ENCODE results near the gene TNFSF11.
"Not testable (repeated sequence)": the region's sequence is repeated elsewhere in the genome, so short reads cannot be mapped to it uniquely, and the experiment has no call there.

The TNFSF11 gene

DNA sequence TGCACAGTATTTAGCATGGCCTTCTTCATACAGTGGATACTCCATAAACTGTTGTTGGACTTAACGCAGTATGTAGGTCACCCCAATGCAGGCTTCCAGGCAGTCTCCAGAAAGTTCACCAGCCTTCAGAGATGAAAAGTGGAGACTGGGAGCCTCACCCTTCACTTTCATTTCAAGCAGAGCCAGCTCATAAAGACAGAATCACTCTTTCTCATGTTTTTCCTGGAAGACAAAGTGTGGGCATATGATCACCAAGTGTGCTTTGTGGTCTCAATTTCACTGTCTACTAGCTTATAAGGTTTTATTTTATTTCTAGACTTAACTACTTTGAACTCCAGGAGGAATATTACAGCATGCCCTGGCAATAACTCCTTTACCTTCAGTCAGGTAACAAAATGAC is 26.3 kb upstream of the TNFSF11 start:
- TF ChIP-seq, protein P1, sequence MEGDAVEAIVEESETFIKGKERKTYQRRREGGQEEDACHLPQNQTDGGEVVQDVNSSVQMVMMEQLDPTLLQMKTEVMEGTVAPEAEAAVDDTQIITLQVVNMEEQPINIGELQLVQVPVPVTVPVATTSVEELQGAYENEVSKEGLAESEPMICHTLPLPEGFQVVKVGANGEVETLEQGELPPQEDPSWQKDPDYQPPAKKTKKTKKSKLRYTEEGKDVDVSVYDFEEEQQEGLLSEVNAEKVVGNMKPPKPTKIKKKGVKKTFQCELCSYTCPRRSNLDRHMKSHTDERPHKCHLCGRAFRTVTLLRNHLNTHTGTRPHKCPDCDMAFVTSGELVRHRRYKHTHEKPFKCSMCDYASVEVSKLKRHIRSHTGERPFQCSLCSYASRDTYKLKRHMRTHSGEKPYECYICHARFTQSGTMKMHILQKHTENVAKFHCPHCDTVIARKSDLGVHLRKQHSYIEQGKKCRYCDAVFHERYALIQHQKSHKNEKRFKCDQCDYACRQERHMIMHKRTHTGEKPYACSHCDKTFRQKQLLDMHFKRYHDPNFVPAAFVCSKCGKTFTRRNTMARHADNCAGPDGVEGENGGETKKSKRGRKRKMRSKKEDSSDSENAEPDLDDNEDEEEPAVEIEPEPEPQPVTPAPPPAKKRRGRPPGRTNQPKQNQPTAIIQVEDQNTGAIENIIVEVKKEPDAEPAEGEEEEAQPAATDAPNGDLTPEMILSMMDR (IDR thresholded peaks at IDR 0.05; ENCODE audit: low read depth, low read length, missing control alignments), result no peak
- DNase-seq (ENCODE audit: extremely low read depth, low read depth), result no peak

DNA sequence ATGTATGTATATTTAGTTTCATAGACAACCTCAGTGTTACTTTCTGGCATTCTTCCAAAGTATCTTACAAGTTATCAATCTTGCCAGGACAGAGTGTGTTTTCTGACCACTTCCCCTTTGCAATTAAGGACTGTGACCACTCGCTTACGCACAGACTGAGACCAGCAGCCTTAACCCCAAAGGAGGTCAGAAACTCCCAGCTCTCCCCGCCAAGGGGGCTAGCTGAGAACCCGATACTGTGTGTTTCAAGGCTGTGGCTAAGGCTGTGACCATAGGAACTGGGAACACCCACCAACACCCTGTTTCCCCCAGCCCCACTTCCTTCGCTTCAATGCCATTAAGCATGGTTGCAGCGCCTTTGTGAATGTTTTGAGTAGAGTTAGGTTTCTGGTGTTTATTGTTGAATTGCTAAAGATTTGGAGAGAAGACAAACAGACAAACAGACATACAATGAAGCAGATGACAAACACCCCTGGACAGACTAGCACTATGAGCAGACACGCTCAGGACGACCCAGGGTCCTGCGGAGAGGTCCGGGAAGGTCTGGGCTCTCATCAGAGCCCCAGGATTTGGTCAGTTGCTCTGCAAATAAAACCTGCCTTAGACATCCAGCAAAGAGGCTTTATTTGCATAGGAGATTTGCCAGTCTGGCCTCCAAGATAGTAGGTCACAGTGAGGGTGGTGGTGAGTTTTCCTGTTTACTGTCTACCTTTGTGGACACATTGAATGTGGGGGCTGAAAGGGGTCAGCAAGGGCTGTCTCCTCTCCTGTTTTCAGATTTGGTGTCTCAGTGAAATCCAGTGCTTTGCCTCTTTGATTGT is 25.0 kb upstream of the TNFSF11 start:
- TF ChIP-seq, protein P1 (IDR thresholded peaks at IDR 0.05; ENCODE audit: low read depth, low read length, missing control alignments), result no peak
- no peak for DNase-seq (ENCODE audit: extremely low read depth, low read depth)
- no peak overlapping the region for H3K4me3 ChIP-seq (replicated peaks; ENCODE audit: low read depth, low read length)

More for the DNA sequence above, 26.3 kb upstream of the TNFSF11 start:
- no peak overlapping the region for H3K4me3 ChIP-seq (replicated peaks; ENCODE audit: low read depth, low read length)

DNA sequence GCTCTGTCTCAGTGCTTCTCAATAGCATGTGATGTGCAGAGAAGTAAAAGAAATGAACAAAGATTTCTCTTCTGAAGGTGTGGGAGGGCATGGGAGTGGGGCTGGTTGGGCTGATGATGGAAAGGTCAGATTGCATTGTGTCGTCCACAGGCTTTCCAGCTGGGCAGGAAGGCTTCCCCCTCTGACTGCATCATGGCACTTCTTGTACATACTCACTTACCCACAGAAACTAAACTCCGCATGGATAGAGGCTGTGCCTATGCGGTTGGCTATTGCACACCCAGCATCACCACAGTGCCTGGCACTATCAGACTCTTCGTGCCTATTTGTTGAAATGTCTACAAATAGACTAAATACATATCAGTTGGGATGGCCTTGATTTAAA is 24.4 kb upstream of the TNFSF11 start:
- TF ChIP-seq, protein P1 (IDR thresholded peaks at IDR 0.05; ENCODE audit: low read depth, low read length, missing control alignments), result no peak
- no peak for DNase-seq (ENCODE audit: extremely low read depth, low read depth)
- H3K4me3 ChIP-seq (replicated peaks; ENCODE audit: low read depth, low read length), result no peak overlapping the region

DNA sequence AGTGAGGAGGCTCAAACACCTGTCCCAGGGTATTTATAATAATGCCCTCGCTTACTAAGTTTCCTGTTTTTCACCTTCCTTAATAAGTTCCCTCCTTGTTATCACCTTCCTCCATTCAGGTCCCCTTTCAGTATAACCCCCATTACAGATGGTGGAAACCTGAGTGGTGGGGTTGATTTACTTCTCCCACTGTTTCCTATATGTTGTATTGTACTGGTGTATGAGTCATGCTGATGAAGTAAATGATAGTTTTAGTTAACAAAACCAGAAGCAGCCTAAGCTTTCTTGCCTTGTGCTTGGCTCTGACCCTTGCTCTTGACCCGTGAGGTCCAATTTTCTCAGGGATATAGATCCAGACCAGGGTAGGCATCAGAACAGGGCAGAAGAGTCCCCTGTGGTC is 22.3 kb upstream of the TNFSF11 start:
- TF ChIP-seq, protein P1 (IDR thresholded peaks at IDR 0.05; ENCODE audit: low read depth, low read length, missing control alignments), result no peak
- no peak for DNase-seq (ENCODE audit: extremely low read depth, low read depth)
- no peak overlapping the region for H3K4me3 ChIP-seq (replicated peaks; ENCODE audit: low read depth, low read length)

DNA sequence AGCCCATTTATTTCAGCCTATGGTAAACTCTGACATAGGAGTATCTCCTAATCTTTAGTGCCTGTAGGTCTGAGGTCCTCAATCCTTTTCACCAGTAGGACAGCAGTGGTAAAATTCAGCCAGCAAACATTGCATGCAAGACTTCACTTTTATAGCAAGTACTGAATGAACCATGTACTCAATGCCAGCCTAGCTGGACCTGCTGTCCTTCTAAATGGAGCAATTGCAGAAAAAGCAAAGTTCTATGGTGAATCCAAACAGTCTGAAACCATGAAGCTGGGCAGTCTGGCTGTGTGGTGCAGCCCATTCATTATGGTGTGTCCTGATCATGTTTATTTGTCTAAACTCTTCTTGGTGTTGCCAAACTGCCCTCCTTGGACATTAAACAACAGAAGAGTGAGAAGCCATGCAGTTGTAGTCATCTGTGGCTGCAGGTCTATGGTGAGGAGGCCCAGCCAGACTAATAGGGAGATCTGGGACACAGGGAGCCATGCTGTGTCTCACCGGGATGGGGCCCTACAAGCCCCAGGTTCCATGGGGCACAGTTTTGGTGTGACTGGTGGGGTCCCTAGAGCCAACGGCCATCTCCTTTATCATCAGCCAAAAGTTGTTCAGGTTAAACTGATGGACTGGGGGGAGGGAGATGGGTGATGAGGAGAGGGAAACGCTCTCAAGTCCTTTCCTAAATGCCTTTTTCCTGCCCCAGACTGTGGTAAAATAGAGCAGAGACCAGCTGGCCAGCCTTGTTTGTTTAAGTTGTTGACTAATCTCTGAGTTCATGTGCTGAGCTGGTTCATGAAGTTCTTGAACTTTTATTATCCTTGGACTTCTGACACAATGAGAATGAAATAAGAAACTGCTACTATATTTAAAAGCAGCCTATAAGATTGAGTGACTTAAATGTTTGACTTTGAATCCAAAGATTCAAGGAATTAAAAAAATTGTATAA is 20.6 kb upstream of the TNFSF11 start:
- TF ChIP-seq, protein P1 (IDR thresholded peaks at IDR 0.05; ENCODE audit: low read depth, low read length, missing control alignments), result no peak
- no peak overlapping the region for H3K4me3 ChIP-seq (replicated peaks; ENCODE audit: low read depth, low read length)
- no peak for DNase-seq (ENCODE audit: extremely low read depth, low read depth)

DNA sequence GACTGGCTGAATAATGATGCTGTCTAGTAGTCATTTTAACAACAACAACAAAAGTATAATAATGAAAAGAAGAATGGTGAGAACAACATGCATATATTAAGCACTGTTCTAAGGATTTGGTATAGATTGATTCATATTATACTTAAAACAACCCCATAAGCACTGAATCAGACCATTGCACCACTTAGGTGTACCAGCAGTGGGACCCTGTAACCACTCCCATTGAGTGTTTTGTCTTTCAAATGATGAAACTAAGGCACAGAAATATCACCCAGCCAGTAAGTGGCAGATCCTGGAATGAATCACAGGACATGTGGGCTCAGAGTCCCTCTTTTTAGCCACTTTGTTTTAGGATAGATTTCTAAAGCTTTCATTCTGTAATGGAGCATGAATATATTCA is 14.9 kb upstream of the TNFSF11 start:
- no peak for DNase-seq (ENCODE audit: extremely low read depth, low read depth)
- H3K4me3 ChIP-seq (replicated peaks; ENCODE audit: low read depth, low read length), result no peak overlapping the region
- TF ChIP-seq, protein P1 (IDR thresholded peaks at IDR 0.05; ENCODE audit: low read depth, low read length, missing control alignments), result no peak

DNA sequence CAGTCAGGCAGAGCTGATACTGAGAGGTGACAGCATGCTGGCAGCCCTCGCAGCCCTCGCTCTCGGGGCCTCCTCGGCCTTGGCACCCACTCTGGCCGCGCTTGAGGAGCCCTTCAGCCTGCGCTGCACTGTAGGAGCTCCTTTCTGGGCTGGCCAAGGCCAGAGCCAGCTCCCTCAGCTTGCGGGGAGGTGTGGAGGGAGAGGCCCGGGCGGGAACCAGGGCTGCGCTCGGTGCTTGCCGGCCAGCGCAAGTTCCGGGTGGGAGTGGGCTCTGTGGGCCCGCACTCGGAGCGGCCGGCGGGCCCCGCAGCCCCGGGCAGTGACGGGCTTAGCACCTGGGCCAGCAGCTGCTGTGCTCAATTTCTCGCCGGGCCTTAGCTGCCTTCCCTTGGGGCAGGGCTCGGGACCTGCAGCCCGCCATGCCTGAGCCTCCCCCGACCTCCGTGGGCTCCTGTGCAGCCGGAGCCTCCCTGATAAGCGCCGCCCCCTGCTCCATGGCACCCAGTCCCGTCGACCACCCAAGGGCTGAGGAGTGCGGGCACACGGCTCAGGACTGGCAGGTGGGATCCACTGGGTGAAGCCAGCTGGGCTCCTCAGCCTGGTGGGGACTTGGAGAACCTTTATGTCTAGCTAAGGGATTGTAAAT is 14.3 kb upstream of the TNFSF11 start:
- H3K4me3 ChIP-seq (replicated peaks; ENCODE audit: low read depth, low read length); DNase-seq (ENCODE audit: extremely low read depth, low read depth): not testable (repeated sequence)

DNA sequence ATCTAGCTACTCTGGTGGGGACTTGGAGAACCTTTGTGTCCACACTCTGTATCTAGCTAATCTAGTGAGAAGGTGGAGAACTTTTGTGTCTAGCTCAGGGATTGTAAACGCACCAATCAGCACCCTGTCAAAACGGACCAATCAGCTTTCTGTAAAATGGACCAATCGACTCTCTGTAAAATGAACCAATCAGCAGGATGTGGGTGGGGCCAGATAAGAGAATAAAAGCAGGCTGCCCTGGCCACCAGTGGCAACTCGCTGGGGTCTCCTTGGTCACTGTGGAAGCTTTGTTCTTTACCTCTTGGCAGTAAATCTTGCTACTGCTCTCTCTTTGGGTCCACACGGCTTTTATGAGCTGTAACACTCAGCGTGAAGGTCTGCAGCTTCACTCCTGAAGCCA is 13.6 kb upstream of the TNFSF11 start:
- not testable (repeated sequence) for DNase-seq (ENCODE audit: extremely low read depth, low read depth); H3K4me3 ChIP-seq (replicated peaks; ENCODE audit: low read depth, low read length)

Measured in HFF-Myc (cell line).